WTC11 (cell line): Measurements from ENCODE around the gene FAM53A. TPM values are rescaled to one million over a fixed set of nuclear protein-coding genes. Genes with fewer than 3 reads are reported as not detected.

Source experiments
- AFF4 ChIP-seq: sonication (generic); formaldehyde crosslinking; IDR thresholded peaks from 2 replicates; pipeline ENCODE4 v1.8.1; 2023; ENCODE audit warnings: mild to moderate bottlenecking, missing genetic modification reagents, borderline replicate concordance
- AR ChIP-seq: fragments of 250-450 bp; sonication (Bioruptor Pico); IDR thresholded peaks from 2 replicates; pipeline ENCODE4 v1.9.0; 2021; ENCODE audit warnings: mild to moderate bottlenecking
- ATF2 ChIP-seq: sonication (generic); formaldehyde crosslinking; IDR thresholded peaks from 2 replicates; pipeline ENCODE4 v1.8.1; 2022; ENCODE audit warnings: low read depth, missing genetic modification reagents, borderline replicate concordance
- ESRRA ChIP-seq: sonication (generic); formaldehyde crosslinking; IDR thresholded peaks from 2 replicates; pipeline ENCODE4 v1.8.1; 2022; ENCODE audit warnings: mild to moderate bottlenecking, missing genetic modification reagents, borderline replicate concordance
- ETV6 ChIP-seq: sonication (generic); formaldehyde crosslinking; IDR thresholded peaks from 2 replicates; pipeline ENCODE4 v1.8.1; 2022; ENCODE audit warnings: mild to moderate bottlenecking, missing genetic modification reagents
- FOXJ3 ChIP-seq: sonication (generic); formaldehyde crosslinking; IDR thresholded peaks from 2 replicates; pipeline ENCODE4 v1.9.0; 2021; ENCODE audit warnings: missing genetic modification reagents, mild to moderate bottlenecking, borderline replicate concordance
- GRHL2 ChIP-seq: fragments of 250-450 bp; sonication (Bioruptor Pico); IDR thresholded peaks from 2 replicates; pipeline ENCODE4 v1.8.0; 2022; ENCODE audit warnings: mild to moderate bottlenecking, moderate library complexity; ENCODE audit not compliant: insufficient replicate concordance, severe bottlenecking
- IRF1 ChIP-seq: sonication (generic); formaldehyde crosslinking; IDR thresholded peaks from 2 replicates; pipeline ENCODE4 v1.8.0; 2023; ENCODE audit warnings: missing genetic modification reagents
- JUN ChIP-seq: sonication (generic); formaldehyde crosslinking; IDR thresholded peaks from 2 replicates; pipeline ENCODE4 v1.8.0; 2023; ENCODE audit warnings: mild to moderate bottlenecking, missing genetic modification reagents
- NFATC4 ChIP-seq: fragments of 250-450 bp; sonication (Bioruptor Pico); IDR thresholded peaks from 2 replicates; pipeline ENCODE4 v1.9.0; 2021; ENCODE audit warnings: mild to moderate bottlenecking
- SMAD4 ChIP-seq: sonication (generic); formaldehyde crosslinking; IDR thresholded peaks from 2 replicates; pipeline ENCODE4 v1.8.0; 2022; ENCODE audit warnings: mild to moderate bottlenecking, missing genetic modification reagents
- SOX15 ChIP-seq: fragments of 250-450 bp; sonication (Bioruptor Pico); IDR thresholded peaks from 2 replicates; pipeline ENCODE4 v1.9.0; 2021; ENCODE audit warnings: mild to moderate bottlenecking
- TEAD1 ChIP-seq: sonication (generic); formaldehyde crosslinking; IDR thresholded peaks from 2 replicates; pipeline ENCODE4 v1.8.0; 2022; ENCODE audit warnings: mild to moderate bottlenecking, missing genetic modification reagents
- TEAD4 ChIP-seq: sonication (generic); formaldehyde crosslinking; IDR thresholded peaks from 2 replicates; pipeline ENCODE4 v1.8.0; 2022; ENCODE audit warnings: mild to moderate bottlenecking, missing genetic modification reagents
- USF1 ChIP-seq: sonication (generic); formaldehyde crosslinking; IDR thresholded peaks from 2 replicates; pipeline ENCODE4 v1.8.0; 2022; ENCODE audit warnings: mild to moderate bottlenecking, missing genetic modification reagents
- USF2 ChIP-seq: sonication (generic); formaldehyde crosslinking; IDR thresholded peaks from 2 replicates; pipeline ENCODE4 v1.8.1; 2023; ENCODE audit warnings: mild to moderate bottlenecking, missing genetic modification reagents, moderate library complexity
- ZBTB43 ChIP-seq: sonication (generic); formaldehyde crosslinking; IDR thresholded peaks from 2 replicates; pipeline ENCODE4 v1.8.1; 2023; ENCODE audit warnings: mild to moderate bottlenecking, missing genetic modification reagents
- ZNF263 ChIP-seq: sonication (generic); formaldehyde crosslinking; IDR thresholded peaks from 2 replicates; pipeline ENCODE4 v1.8.1; 2022; ENCODE audit warnings: low read depth, mild to moderate bottlenecking, moderate library complexity, missing genetic modification reagents
- ZNF396 ChIP-seq: fragments of 250-450 bp; sonication (Bioruptor Pico); IDR thresholded peaks from 2 replicates; pipeline ENCODE4 v1.8.0; 2021; ENCODE audit warnings: mild to moderate bottlenecking, moderate library complexity, borderline replicate concordance
- ZNF425 ChIP-seq: fragments of 250-450 bp; sonication (Bioruptor Pico); conservative IDR thresholded peaks from 2 replicates; pipeline ENCODE4 v1.9.0; 2021; ENCODE audit warnings: mild to moderate bottlenecking
- total RNA-seq: library from RNA; stranded (reverse); gene quantifications from 3 replicates; pipeline ENCODE4 v1.2.3, GENCODE V29; 2021

The FAM53A gene
- total RNA-seq, 1 experiment from 2014 or later, result 2.9 TPM

- no peak for TF ChIP-seq NFATC4
- peak; percentile 64; the same call in 1 of the 2 replicates for TF ChIP-seq ESRRA (CRISPR knock-in tag)
- TF ChIP-seq SMAD4 (CRISPR knock-in tag), result no peak
- TF ChIP-seq USF1 (CRISPR knock-in tag), result peak; percentile 75
- no peak for TF ChIP-seq SOX15 (CRISPR knock-in tag)
- no peak for TF ChIP-seq ZNF425 (CRISPR knock-in tag)
- 0 out of 2 replicates have a peak, but pooled peaks have one; percentile 75 for TF ChIP-seq TEAD1 (CRISPR knock-in tag)
- no peak for TF ChIP-seq ZNF396 (CRISPR knock-in tag)
- no peak for TF ChIP-seq AR (CRISPR knock-in tag)
- no peak for TF ChIP-seq AFF4 (CRISPR knock-in tag)
- no peak for TF ChIP-seq FOXJ3 (CRISPR knock-in tag)
- no peak for TF ChIP-seq IRF1
- no peak for TF ChIP-seq JUN (CRISPR knock-in tag)
- TF ChIP-seq GRHL2 (CRISPR knock-in tag), result no peak
- no peak for TF ChIP-seq TEAD4
- TF ChIP-seq ZNF263, result no peak
- no peak for TF ChIP-seq ATF2 (CRISPR knock-in tag)
- no peak for TF ChIP-seq ETV6
- peak; percentile 81 for TF ChIP-seq USF2 (CRISPR knock-in tag)
- TF ChIP-seq ZBTB43 (CRISPR knock-in tag), result peak; percentile 57; the same call in 1 of the 2 replicates
These were observed 36.3 kb upstream of the FAM53A start (continued) for GRCh38 chr4:1720163-1720983.
